NOMO-1 treated with dmso at 0.1 percent for 144 hours (cell line): Measurements from ENCODE around the gene BSCL2.
A peak's percentile ranks its signal among the peaks of the same experiment; 100 is the strongest.
"Not testable (repeated sequence)": the region's sequence is repeated elsewhere in the genome, so short reads cannot be mapped to it uniquely, and the experiment has no call there.

Experiments
- DNase-seq: peaks from one replicate; lab custom pipeline; 2025; ENCODE audit not compliant: unreplicated experiment; lab: John Stamatoyannopoulos, UW

Gene BSCL2

DNA sequence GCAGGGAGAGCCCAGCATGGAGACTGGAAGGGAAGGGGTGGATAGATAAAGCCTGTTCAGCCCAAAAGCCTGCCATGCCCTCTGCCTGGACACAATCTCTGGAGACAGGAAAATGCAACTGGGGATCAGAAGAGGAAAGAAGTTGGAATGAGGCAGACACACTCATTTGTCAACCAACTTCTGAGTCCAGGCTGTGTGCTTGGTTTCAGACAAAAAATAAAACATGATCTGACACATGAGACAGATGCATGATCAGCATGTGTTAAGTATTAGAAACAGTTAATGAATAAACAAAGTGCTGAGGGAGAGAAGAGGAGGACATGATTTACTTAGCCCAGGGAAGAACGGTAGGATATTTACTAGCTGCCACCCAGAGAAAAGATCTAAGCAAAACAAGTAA is 18.7 kb downstream of the BSCL2 start:
- no peak for DNase-seq

GRCh38 chr11:62687508-62688396 is 19.5 kb downstream of the BSCL2 start:
- no peak for DNase-seq

DNA sequence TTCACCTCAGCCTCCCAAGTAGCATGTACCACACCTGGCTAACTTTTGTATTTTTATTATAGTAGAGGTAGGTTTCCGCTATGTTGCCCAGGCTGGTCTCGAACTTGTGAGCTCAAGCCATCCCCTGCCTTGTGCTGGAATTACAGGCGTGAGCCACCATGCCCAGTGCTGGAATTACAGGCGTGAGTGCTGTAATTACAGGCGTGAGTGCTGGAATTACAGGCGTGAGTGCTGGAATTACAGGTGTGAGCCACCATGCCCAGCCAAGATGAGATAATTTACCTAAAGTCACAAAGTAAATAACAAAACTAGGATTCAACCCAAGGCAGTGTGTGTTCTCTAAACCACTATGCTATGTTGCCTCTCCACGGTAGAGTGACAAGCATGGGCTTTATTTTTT is 24.7 kb downstream of the BSCL2 start:
- no peak for DNase-seq

GRCh38 chr11:62680825-62681240 is 26.4 kb downstream of the BSCL2 start:
- peak; percentile 9 for DNase-seq

- DNase-seq = peak; percentile 89
Observed at GRCh38 chr11:62678770-62679696, 28.2 kb downstream of the BSCL2 start, which contains the start of gene UBXN1. Gene UBXN1 (minus strand): TSS chr11:62679073. CDS start chr11:62678923, 150 bp downstream.

DNA sequence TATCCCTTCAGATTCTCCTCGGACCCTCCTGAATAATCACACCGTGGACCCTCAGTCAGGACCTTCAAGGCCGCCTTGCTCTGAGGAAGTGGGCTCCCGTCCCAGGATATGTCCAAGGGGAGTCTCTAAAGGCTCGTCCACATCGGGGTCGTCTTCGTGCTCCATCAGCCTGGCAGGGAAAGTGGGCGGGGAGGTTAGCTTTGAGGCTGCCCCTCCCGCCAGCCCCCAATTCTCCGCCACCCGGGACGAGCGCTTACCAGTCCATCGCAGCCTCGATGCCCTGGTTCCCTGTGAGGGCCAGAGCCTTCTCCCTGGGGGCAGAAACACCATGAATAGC is 28.8 kb downstream of the BSCL2 start:
- DNase-seq = no peak

GRCh38 chr11:62677714-62678113 is 29.5 kb downstream of the BSCL2 start:
- no peak for DNase-seq

GRCh38 chr11:62677156-62677555 is 30.1 kb downstream of the BSCL2 start:
- no peak for DNase-seq

- DNase-seq = no peak
Observed at GRCh38 chr11:62676698-62677097, 30.5 kb downstream of the BSCL2 start.

DNA sequence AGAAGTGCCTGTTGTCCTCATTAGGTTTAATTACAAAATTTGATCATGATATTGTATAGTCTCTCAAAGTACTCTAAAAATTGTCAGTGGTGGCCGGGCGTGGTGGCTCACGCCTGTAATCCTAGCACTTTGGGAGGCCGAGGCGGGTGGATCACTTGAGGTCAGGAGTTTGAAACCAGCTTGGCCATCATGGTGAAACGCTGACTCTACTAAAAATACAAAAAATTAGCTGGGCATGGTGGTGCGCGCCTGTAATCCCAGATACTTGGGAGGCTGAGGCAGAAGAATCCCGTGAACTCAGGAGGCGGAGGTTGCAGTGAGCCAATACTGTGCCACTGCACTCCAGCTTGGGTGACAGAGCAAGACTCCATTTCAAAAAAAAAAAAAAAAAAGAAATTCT is 31.8 kb downstream of the BSCL2 start:
- not testable (repeated sequence) for DNase-seq

GRCh38 chr11:62673196-62673525 is 34.1 kb downstream of the BSCL2 start:
- DNase-seq = no peak

GRCh38 chr11:62671608-62672389 is 35.4 kb downstream of the BSCL2 start, which contains the start of the genes LBHD1 and UQCC3:
Gene LBHD1 (minus strand): TSS chr11:62672267. CDS start chr11:62670031, 2,236 bp downstream.
Gene UQCC3 (plus strand): TSS chr11:62671673. CDS start chr11:62671746, 73 bp downstream.
- DNase-seq = peak; percentile 92

- peak; percentile 59 for DNase-seq
Observed at GRCh38 chr11:62671236-62671607, 36.0 kb downstream of the BSCL2 start.

DNA sequence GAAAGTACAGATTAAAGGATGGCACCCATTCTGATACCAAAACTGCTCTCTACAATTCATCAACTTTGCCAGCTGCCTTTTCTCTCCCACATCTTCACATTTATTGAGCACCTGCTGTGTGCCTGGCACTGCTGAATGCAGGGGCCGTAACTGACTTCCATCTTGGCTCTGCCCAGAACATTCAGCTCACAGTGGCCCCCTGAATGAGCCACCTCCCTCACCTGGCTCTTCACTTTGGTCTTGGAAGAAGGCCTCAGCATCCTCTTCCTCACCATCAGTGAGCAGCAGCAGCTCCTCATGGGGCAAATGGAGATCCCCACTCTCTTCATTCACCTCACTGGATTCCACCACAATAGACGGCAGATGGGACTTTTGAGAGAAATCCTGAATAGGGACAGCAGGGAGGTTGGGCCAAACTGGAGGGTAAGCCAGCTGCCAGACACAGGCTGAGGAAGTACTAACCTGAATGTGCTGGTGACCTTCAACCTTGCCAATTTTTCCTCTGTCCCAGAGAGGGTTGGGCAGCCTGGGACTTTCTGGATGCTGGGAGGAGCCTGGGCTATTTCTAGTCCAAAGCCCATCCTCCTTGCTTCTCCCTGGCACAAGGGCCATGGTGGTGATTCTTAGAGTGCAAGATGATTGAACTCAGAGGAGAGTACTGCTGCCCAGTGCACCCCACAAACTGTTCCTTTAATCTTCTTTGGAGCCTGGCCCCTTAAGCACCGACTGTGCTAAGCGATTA is 37.6 kb downstream of the BSCL2 start:
- DNase-seq = no peak

- DNase-seq = no peak
Observed at GRCh38 chr11:62667460-62667859, 39.8 kb downstream of the BSCL2 start.

GRCh38 chr11:62666259-62666926 is 40.8 kb downstream of the BSCL2 start:
- no peak for DNase-seq

GRCh38 chr11:62665599-62666258 is 41.5 kb downstream of the BSCL2 start:
- peak; percentile 22 for DNase-seq

GRCh38 chr11:62665075-62665598 is 42.1 kb downstream of the BSCL2 start, which contains the start of the genes C11orf98 and CSKMT:
Gene C11orf98 (minus strand): TSS chr11:62665210. CDS start chr11:62665169, 41 bp downstream.
Gene CSKMT (plus strand): TSS chr11:62665312. CDS start chr11:62665880, 568 bp downstream.
- peak; percentile 89 for DNase-seq
